Eye (tissue), 1 donor: ENCODE results near the gene DBF4.
"Not testable (repeated sequence)": the region's sequence is repeated elsewhere in the genome, so short reads cannot be mapped to it uniquely, and the experiment has no call there.

ENCODE experiments used
- DNase-seq: peaks from one replicate; pipeline ENCODE4 v3.0.0-alpha.2; 2015

DBF4 gene

GRCh38 chr7:87882151-87882937 is 6.1 kb downstream of the DBF4 start:
- DNase-seq: no peak

- no peak for DNase-seq
These were observed 8.7 kb downstream of the DBF4 start for GRCh38 chr7:87885018-87885417.

- DNase-seq: peak; percentile 75
These were observed 10.6 kb downstream of the DBF4 start for GRCh38 chr7:87886875-87887274.

GRCh38 chr7:87895363-87895762 is 19.1 kb downstream of the DBF4 start:
- no peak for DNase-seq

GRCh38 chr7:87899255-87899654 is 23.0 kb downstream of the DBF4 start:
- DNase-seq: no peak

GRCh38 chr7:87907136-87907906 is 31.0 kb downstream of the DBF4 start:
- DNase-seq: not testable (repeated sequence)

- DNase-seq: not testable (repeated sequence)
These were observed 32.5 kb downstream of the DBF4 start for GRCh38 chr7:87908814-87909213.

- DNase-seq: no peak
These were observed 35.8 kb downstream of the DBF4 start for GRCh38 chr7:87912121-87912520.

- DNase-seq: no peak
These were observed 42.4 kb downstream of the DBF4 start for GRCh38 chr7:87918740-87919139.

- DNase-seq: no peak
These were observed 43.6 kb downstream of the DBF4 start for GRCh38 chr7:87919875-87920274.

GRCh38 chr7:87920578-87920977 is 44.3 kb downstream of the DBF4 start:
- no peak for DNase-seq

GRCh38 chr7:87922759-87923395 is 46.6 kb downstream of the DBF4 start:
- DNase-seq: not testable (repeated sequence)

- no peak for DNase-seq
These were observed 50.5 kb downstream of the DBF4 start for GRCh38 chr7:87926581-87927461.

GRCh38 chr7:87933605-87933952 is 57.3 kb downstream of the DBF4 start:
- DNase-seq: no peak

- peak; percentile 96 for DNase-seq
These were observed 57.8 kb downstream of the DBF4 start, which contains the start of gene ADAM22 for GRCh38 chr7:87933953-87934698. Gene ADAM22, plus strand, starts transcription at chr7:87934251. Its CDS starts 215 bp downstream, at chr7:87934466.

- DNase-seq: peak; percentile 83
These were observed 58.5 kb downstream of the DBF4 start for GRCh38 chr7:87934699-87935383.

GRCh38 chr7:87935384-87935706 is 59.1 kb downstream of the DBF4 start:
- peak; percentile 50 for DNase-seq

GRCh38 chr7:87941138-87941537 is 64.8 kb downstream of the DBF4 start:
- DNase-seq: no peak

GRCh38 chr7:87944547-87944946 is 68.3 kb downstream of the DBF4 start:
- no peak for DNase-seq

- DNase-seq: not testable (repeated sequence)
These were observed 69.6 kb downstream of the DBF4 start for GRCh38 chr7:87945926-87946325.

GRCh38 chr7:87948371-87948770 is 72.1 kb downstream of the DBF4 start:
- DNase-seq: no peak
